Measurements from ENCODE around the gene ADAMTS12.

The ADAMTS12 gene

DNA sequence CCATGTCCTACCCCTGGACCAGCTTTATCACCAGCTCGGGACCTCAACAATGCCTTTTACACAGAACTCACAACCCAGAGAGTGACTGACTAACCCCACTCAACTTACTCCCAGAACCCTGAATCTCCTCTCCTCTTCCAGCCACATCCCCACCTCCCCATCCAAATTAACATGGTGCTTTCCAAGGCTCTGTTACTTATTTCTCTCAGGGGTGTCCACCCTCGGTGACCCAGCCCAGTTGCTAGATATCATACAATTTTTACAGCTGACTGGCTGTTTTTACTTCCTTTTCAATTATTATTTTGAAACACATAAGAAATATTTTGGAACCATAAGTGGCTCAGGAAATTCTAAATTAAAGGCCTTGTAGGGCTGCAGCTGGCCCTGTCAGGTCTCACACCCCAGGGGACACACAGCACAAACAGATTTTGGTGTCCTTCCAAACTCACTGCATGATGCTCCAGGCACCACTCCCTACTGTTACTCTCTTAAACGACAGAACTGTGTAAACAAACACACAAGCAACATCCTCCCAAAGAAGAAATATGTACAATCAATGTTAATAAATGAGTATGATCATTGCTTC is 180.6 kb downstream of the ADAMTS12 start:
- no peak for DNase-seq (ENCODE audit: low read depth)

DNA sequence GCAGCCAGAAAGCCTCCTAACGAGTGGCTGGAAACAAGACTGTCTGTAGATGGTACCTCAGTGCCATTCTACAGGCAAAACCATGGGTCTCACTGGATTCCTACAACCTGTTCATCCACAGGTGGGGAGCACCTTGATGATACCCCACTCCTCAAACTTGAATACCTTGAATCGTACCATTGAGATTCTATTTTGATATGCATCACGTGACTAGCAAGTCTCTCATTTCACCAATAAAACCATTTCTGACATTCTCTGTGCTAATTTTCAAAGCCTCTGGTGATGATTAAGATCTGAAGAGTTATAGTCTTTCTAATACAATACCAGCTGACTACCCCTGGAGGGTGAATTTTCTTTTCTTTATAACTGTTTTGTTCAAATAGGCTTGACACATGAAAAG is 188.9 kb downstream of the ADAMTS12 start:
- DNase-seq (ENCODE audit: low read depth) = no peak

DNA sequence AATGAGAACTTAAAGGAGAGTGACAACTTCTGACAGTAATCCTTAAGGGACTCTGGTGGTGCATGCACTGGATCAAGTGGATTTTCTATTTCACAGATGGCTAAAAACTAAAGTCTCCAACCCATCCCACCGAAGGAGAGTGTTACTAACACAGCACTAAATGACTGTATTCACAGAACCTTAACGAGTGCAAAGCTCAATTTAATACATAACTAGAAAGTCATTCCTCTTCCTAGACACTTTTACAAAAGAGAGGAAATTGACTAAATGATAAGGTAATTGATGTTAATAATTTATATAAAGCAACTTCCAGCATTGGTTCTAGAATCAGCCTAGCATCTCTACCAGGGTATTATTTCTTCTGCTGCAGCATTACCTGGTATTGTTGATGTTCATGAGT is 189.8 kb downstream of the ADAMTS12 start:
- DNase-seq (ENCODE audit: low read depth) = no peak

DNA sequence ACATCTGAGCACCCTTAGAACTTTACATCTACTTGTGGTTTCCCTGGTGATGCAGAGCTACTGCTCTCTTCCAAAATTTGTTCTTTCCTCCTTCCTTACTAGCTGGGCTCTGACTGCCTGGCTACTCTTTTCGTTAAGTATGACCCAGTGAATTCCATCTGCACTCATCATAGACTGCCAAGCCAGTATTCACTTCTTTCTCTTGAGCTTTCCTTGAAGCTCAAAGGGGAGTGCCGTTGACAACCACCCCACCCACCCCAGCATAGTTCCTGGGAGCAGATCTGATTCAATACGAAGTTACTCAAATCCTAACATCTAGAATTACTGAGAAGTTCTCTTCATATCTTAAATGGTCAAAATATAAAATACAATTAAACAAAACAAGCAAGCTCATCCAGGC is 190.5 kb downstream of the ADAMTS12 start:
- DNase-seq (ENCODE audit: low read depth) = no peak

DNA sequence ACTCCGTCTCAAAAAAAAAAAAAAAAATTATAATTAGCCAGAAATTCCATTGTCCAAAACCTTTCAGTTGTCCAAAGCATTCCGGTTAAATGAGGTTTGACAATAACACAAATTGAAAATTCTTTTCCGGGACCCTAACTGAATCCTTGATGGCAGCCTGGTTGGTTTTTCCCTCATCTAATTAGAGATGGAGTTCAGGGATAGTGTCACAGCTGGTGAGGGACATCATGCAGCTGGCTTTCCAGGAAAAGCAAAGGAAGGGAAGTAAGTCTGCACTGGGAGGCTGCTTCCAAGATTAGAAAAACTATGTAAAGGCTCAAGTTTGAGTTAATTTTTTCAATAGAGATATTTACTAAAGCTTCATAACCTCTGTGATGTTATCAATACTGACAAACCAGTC is 195.4 kb downstream of the ADAMTS12 start:
- no peak for DNase-seq (ENCODE audit: low read depth)

DNA sequence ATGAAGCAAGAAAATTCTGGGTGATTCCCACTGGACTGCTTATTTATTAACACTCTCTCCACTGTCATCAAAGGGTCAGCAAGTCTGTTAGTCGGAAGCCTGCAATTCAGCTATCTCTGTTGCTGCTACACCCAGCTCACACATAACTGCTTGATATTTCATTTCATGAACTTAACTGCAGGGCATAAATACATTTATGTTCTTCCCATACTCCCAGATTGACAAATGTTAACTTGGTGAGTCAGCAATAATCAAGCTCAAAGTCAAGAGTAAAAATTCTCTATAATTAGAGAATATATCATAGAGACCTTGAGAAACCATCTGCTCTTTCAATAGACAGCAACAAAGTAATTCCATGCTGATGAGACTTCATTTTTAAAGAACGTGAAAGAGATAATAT is 198.8 kb downstream of the ADAMTS12 start:
- no peak for DNase-seq (ENCODE audit: low read depth)

- no peak for DNase-seq (ENCODE audit: low read depth)
Observed at GRCh38 chr5:33691856-33692255, 199.9 kb downstream of the ADAMTS12 start.

GRCh38 chr5:33690374-33691135 is 201.2 kb downstream of the ADAMTS12 start:
- DNase-seq (ENCODE audit: low read depth) = no peak

DNA sequence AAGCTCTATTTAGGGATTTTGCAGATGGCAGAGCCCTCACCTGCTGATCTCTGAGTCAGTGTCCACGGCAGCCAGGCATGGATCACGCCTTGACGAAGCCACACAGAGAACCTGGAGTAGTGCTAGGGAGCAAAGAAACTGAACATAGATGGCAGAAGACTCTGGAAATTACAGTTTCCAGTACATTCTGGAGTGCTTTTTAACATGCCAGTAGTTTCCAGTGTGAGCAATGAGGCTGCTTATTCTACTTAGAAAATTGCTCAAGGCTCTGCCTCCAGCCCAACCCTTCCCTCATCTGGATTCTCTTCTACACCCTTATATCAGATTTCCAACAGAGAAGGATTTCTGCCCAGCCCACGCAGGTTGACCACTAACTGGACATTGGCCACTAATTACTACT is 203.3 kb downstream of the ADAMTS12 start:
- DNase-seq (ENCODE audit: low read depth) = no peak

DNA sequence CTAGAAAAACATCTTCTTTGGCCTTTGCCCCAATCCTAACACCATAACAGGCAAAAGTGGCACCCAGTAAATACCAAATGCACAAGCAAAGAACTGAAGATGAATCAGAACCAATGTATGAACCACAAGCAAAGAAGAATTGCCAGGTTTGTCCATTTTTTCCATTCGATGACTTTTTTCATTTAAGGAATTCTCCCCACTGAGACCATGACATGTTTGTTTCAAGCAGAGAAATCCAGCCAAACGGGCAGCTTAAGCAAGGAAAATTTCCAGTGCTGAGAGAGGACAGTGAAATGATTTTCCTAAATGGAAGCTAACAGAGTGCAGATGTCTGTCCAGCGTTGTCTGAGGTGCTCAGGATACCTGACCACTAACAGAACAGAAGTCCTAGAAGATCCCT is 203.7 kb downstream of the ADAMTS12 start:
- DNase-seq (ENCODE audit: low read depth) = no peak

DNA sequence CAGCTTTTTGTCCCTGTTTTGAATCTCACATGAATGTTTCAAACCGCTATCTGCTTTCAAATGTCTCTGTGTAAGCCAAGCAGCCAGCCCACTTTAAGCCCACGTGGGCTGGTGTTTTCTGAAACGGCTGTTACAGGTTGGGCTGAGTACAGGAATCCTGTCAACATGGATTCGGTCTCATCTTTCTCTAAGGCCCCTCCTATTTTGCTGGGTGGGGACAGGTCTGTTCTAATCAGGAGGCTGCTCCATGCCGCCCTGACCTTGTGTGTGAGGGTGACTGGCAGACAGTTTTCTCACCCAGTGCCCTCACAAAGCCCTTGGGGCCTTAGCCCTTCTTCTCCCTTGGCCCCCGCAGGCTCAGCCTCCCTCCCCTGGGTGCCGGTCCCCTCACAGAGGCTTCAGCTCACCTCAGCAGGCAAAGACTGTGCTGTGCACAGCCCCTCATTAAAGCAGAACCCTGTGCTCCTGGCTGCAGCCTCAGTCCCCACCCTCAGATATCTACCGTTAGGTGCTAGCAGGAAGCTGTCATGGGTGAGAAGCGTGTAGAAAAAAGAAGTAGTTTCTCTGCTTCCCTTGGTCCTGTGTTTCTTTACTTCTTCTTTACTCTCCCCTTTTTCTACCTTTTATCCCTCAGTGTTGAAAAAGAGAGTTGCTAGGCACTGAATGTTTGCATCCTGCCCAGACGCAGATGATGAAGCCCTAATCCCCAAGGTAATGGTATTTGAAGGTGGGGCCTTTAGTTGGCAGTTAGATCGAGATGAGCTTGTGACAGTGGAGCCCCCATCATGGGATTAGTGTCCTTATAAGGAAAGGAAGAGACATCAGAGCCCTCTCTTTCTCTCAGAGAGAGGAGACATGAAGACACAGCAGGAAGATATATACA is 205.7 kb downstream of the ADAMTS12 start:
- DNase-seq (ENCODE audit: low read depth) = no peak

GRCh38 chr5:33684496-33685159 is 207.2 kb downstream of the ADAMTS12 start:
- DNase-seq (ENCODE audit: low read depth) = no peak

DNA sequence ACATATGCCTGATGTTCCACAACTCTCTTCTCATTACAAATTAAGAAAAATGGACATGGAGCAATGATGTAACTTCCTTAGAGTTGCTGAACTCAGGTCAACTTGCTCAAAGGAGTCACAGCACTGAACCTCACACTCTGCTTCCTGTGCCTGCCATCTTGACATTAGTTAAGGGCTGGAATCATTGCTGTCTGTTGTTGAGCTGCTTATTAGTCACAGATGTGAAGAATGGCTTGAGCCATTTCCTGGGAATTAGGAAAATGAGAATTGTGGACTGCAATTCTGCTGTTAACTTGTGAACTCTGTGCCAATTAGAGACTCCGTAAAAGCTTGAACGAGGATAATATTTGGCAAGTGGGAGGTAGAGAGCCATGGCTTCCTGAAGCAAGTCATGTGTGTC is 212.0 kb downstream of the ADAMTS12 start:
- DNase-seq (ENCODE audit: low read depth) = no peak

GRCh38 chr5:33675958-33676464 is 215.8 kb downstream of the ADAMTS12 start:
- DNase-seq (ENCODE audit: low read depth) = no peak

DNA sequence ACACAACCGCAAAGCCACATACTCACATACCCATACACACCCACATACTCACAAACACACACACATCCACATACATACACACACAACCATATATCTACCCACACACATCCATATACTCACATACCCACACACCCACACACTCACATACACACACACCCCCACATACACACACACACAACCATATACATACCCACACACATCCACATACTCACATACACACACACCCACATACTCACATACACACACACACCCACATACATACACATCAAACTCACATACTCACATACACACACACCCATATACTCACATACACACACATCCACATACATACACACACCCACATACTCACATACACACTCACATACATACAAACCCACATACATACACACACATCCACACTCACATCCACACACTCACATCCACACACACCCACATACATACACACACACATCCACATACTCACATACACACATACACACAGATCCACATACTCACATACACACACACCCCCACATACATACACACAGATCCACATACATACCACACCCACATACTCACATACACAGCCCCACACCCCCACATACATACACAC is 220.0 kb downstream of the ADAMTS12 start:
- DNase-seq (ENCODE audit: low read depth) = no peak

DNA sequence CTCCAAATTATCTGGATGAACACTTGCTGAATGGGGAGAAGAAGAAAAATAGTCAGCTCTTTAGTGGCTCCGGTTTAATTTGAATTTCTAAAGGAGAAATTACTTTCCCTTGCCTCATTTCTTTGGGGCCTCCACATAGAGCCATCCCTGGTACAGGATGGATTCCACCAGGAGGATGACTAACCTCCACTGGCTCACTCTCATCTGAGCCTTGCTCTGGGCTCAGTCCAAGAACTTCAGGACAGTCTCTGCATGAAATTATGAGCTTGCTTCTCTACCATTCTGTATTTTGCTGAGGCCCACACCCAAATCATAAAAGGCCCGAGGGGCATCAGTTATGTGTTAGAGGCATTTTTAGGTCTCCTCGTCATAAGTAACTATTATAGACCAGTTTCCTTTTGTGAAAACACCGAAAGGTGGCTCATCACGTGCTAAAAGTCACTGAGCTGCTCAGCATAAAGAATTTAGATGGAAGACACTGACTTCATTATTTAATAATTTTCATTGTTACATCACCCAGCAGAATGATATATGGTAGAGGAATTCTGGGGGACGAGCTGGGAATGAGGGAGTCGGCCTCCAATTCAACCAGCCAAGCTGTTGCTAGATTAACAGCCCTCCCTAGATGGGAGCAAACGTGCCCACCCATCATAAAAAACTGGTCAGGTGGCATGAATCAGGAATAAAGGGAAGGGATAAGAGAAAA is 228.9 kb downstream of the ADAMTS12 start:
- DNase-seq (ENCODE audit: low read depth) = no peak

- no peak for DNase-seq (ENCODE audit: low read depth)
Observed at GRCh38 chr5:33659526-33660169, 232.1 kb downstream of the ADAMTS12 start.

GRCh38 chr5:33657804-33658440 is 233.9 kb downstream of the ADAMTS12 start:
- DNase-seq (ENCODE audit: low read depth) = no peak

DNA sequence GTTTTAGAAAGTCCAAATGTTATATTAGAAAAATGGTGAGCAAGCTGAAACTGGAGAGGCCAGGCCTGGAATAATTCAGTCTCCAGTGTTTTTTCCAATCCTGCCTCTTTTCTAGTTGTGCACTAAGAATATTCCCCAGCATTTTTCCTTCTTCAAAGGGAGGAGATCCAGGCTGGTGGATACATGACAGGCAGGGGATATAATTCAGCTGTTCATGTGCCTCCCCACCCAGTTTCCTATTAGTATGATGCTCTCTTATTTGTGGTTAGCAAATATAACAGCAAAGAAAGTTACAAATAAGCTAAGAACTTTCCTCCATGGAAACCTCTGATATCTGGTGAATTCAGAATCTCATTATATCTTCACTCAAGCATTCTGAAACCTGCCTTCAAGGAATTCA is 234.6 kb downstream of the ADAMTS12 start:
- DNase-seq (ENCODE audit: low read depth) = no peak

DNA sequence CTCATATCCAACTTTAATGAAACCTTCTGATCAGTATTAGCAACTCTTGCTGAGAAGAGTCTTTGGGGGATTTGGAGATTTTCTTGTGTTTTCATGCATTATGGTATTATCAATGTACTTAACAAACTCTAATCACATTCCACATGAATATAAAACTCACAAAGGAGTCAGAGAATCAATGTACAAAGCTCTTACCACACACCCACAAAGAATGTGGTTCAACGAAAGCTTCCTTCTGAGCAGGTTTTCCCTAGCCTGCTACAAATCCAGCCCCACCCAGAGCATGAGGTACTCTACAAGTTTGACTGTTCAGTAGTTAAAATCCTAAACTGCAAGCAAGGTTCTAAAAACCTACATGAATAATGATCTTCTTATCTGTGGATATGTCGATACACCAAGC is 240.9 kb downstream of the ADAMTS12 start:
- DNase-seq (ENCODE audit: low read depth) = no peak

All from stimulated activated CD8-positive, alpha-beta memory T cell treated with anti-CD3 and anti-CD28 coated beads, Interleukin-7, amount 100 ng/mL, for 24 hours (primary cell).